Glutamatergic neuron (in vitro differentiated cells): ENCODE measurements around the gene DOCK9. TPM values are rescaled to one million over a fixed set of nuclear protein-coding genes. Genes with fewer than 3 reads are reported as not detected.

Experiments used
- DNase-seq: peaks from one replicate; pipeline ENCODE4 v3.0.0; 2022
- H3K27ac Mint-ChIP-seq: one replicate; pipeline ENCODE4 v1.8.0; 2020; ENCODE audit warnings: mild to moderate bottlenecking, mixed read lengths, inconsistent platforms; ENCODE audit not compliant: unreplicated experiment
- H3K27me3 Mint-ChIP-seq: one replicate; pipeline ENCODE4 v1.8.0; 2020; ENCODE audit warnings: mild to moderate bottlenecking, moderate library complexity, mixed read lengths, inconsistent platforms; ENCODE audit not compliant: unreplicated experiment
- H3K36me3 Mint-ChIP-seq: one replicate; pipeline ENCODE4 v1.8.0; 2020; ENCODE audit warnings: mild to moderate bottlenecking, mixed read lengths, inconsistent platforms; ENCODE audit not compliant: unreplicated experiment
- H3K4me1 Mint-ChIP-seq: one replicate; pipeline ENCODE4 v1.8.0; 2020; ENCODE audit warnings: mild to moderate bottlenecking, low read depth, mixed read lengths, inconsistent platforms; ENCODE audit not compliant: unreplicated experiment
- H3K4me3 Mint-ChIP-seq: one replicate; pipeline ENCODE4 v1.8.0; 2020; ENCODE audit warnings: mild to moderate bottlenecking, mixed read lengths, inconsistent platforms; ENCODE audit not compliant: unreplicated experiment
- H3K9me3 Mint-ChIP-seq: one replicate; pipeline ENCODE4 v1.8.0; 2020; ENCODE audit warnings: mild to moderate bottlenecking, moderate library complexity, mixed read lengths, inconsistent platforms; ENCODE audit not compliant: unreplicated experiment
- CTCF ChIP-seq: fragments of 200-600 bp; sonication (generic); IDR thresholded peaks from one replicate; pipeline ENCODE4 v1.5.0; 2021; ENCODE audit not compliant: partially characterized antibody, unreplicated experiment
- total RNA-seq: library from RNA; stranded (reverse); fragmentation: NEBNext Ultra II Directional; extraction: Animal tissue kit (Norgen Biotek cat#: 25700); gene quantifications from one replicate; pipeline ENCODE4 v1.2.1, GENCODE V29; 2021; ENCODE audit not compliant: unreplicated experiment

Gene DOCK9
- total RNA-seq, 1 donor from 2014 or later: 4.5 TPM

DNA sequence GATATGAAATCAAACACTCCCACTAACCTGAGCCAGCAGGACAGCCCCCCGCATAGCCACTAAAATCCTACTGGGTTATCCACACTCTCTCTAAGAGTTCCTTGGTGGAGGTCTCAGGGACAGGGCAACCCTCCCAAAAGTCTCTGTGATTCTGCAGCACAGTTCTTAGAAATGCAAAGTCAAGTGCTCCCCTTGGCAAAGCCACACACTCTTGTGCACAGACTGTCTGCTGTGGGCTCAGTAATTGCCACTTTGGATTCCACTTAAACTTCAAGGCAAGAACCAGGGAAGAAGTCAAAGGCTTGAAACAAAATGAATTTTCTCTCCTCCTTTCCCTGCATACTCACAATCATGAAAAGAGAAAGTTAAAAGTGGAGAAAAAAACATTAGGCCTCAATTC lies 61.5 kb downstream of the DOCK9 start:
- Mint-ChIP-seq H3K9me3 (no peaks in the 10 kb centered on the region), H3K4me3 (no peak overlapping the region), H3K4me1 (peaks cover 7% of the 10 kb centered on the region), H3K27ac (no peak overlapping the region), H3K27me3 (peaks cover 4% of the 10 kb centered on the region), H3K36me3 (no peaks in the 10 kb centered on the region)
- no peak for DNase-seq
- no peak for TF ChIP-seq CTCF

- no peaks in the 10 kb centered on the region for H3K9me3 Mint-ChIP-seq
- no peak for DNase-seq
- H3K4me3 Mint-ChIP-seq: no peak overlapping the region
- H3K27me3 Mint-ChIP-seq: peaks cover 4% of the 10 kb centered on the region
- no peak overlapping the region for H3K27ac Mint-ChIP-seq
- H3K36me3 Mint-ChIP-seq: no peaks in the 10 kb centered on the region
- no peak for TF ChIP-seq CTCF
- peaks cover 7% of the 10 kb centered on the region for H3K4me1 Mint-ChIP-seq
These were observed 61.9 kb downstream of the DOCK9 start for GRCh38 chr13:98915981-98916380.

DNA sequence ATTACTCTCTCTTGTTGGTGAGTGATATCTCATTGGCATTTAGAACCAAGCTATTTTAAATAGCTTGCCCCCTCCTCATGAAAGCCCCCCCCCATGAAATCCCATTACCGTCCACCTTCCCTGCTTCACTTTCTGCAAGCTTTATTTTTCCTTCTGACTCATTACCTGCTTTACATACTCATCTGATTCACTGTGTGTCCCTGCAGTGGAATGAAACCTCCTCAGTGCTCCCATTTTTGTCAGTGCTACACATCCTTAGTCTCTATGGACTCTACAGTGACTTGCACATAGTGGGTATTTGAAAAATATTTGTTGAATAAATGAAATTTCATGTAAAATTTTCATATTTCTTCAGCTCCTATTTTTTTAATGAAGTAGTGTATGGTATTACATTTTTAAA lies 62.3 kb downstream of the DOCK9 start:
- no peak for TF ChIP-seq CTCF
- Mint-ChIP-seq H3K9me3 (no peaks in the 10 kb centered on the region), H3K27ac (no peak overlapping the region), H3K4me3 (no peak overlapping the region), H3K36me3 (no peaks in the 10 kb centered on the region), H3K4me1 (peaks cover 7% of the 10 kb centered on the region), H3K27me3 (peaks cover 4% of the 10 kb centered on the region)
- DNase-seq: no peak

GRCh38 chr13:98913741-98914140 lies 64.1 kb downstream of the DOCK9 start:
- DNase-seq: no peak
- Mint-ChIP-seq H3K27ac (no peak overlapping the region), H3K36me3 (no peaks in the 10 kb centered on the region), H3K9me3 (no peaks in the 10 kb centered on the region), H3K4me3 (no peak overlapping the region), H3K27me3 (peaks cover 4% of the 10 kb centered on the region), H3K4me1 (peaks cover 7% of the 10 kb centered on the region)
- no peak for TF ChIP-seq CTCF

- no peak overlapping the region for H3K27ac Mint-ChIP-seq
- no peak for TF ChIP-seq CTCF
- H3K36me3 Mint-ChIP-seq: no peaks in the 10 kb centered on the region
- no peak for DNase-seq
- no peaks in the 10 kb centered on the region for H3K9me3 Mint-ChIP-seq
- H3K4me1 Mint-ChIP-seq: peaks cover 4% of the 10 kb centered on the region
- peaks cover 1% of the 10 kb centered on the region for H3K27me3 Mint-ChIP-seq
- no peak overlapping the region for H3K4me3 Mint-ChIP-seq
These were observed 65.0 kb downstream of the DOCK9 start for GRCh38 chr13:98912846-98913245.
